ENCODE measurements around the gene ANXA5.

The ANXA5 gene

GRCh38 chr4:121736735-121737351 is 40.1 kb upstream of the ANXA5 start (continued):
- no peak for TF ChIP-seq ZNF23 (tag by site-specific recombination; IDR thresholded peaks at IDR 0.05; ENCODE audit: borderline replicate concordance)
- no peak for TF ChIP-seq ZNF426 (tag by site-specific recombination; IDR thresholded peaks at IDR 0.05)
- no peak for TF ChIP-seq ZBTB20 (tag by site-specific recombination; IDR thresholded peaks at IDR 0.05)
- no peak for TF ChIP-seq ZNF280C (tag by site-specific recombination; IDR thresholded peaks at IDR 0.05)
- no peak for TF ChIP-seq SP7 (tag by site-specific recombination; IDR thresholded peaks at IDR 0.05)
- TF ChIP-seq ZNF549 (tag by site-specific recombination; IDR thresholded peaks at IDR 0.05): no peak
- TF ChIP-seq ZNF510 (tag by site-specific recombination; IDR thresholded peaks at IDR 0.05; ENCODE audit: insufficient replicate concordance): no peak
- TF ChIP-seq ZNF596 (tag by site-specific recombination; IDR thresholded peaks at IDR 0.05): no peak
- no peak for TF ChIP-seq BCL11A (tag by site-specific recombination; IDR thresholded peaks at IDR 0.05; ENCODE audit: low read depth)

GRCh38 chr4:121734571-121734970 is 37.8 kb upstream of the ANXA5 start:
- Histone ChIP-seq H3K9me3 (ENCODE audit: control insufficient read depth, insufficient read depth, low read depth, low read length) (no peaks in the 10 kb centered on the region), H3K4me1 (ENCODE audit: control insufficient read depth, insufficient read depth, low read length) (no peaks in the 10 kb centered on the region), H3K4me3 (ENCODE audit: low read depth, low read length) (no peak overlapping the region), H3K36me3 (ENCODE audit: control insufficient read depth in 2 of 2, insufficient read depth in 1 of 2, low read length in 2 of 2) (no peaks in the 10 kb centered on the region), H3K27ac (ENCODE audit: extremely low read depth, low read depth, low read length) (no peak overlapping the region)
- ChIA-PET POLR2A (no interaction called here), CTCF (interaction anchor here (0.6 to 1.8 kb wide), 6 partner anchors 54 to 617 kb away, joined by 3 to 4 read pairs (median 3); no protein-coding TSS in a partner anchor)
- no peak for TF ChIP-seq ZNF600 (tag by site-specific recombination; IDR thresholded peaks at IDR 0.05)
- TF ChIP-seq ZNF274 (IDR thresholded peaks at IDR 0.05; ENCODE audit: low read length): no peak
- TF ChIP-seq ZNF274 (tag by site-specific recombination; IDR thresholded peaks at IDR 0.05; ENCODE audit: borderline replicate concordance): no peak
- no peak for TF ChIP-seq ZNF311 (tag by site-specific recombination; IDR thresholded peaks at IDR 0.05; ENCODE audit: borderline replicate concordance)
- TF ChIP-seq ZNF266 (tag by site-specific recombination; IDR thresholded peaks at IDR 0.05; ENCODE audit: low read depth): no peak
- no peak for TF ChIP-seq GFI1B (tag by site-specific recombination; IDR thresholded peaks at IDR 0.05)
- no peak for TF ChIP-seq MYNN (tag by site-specific recombination; IDR thresholded peaks at IDR 0.05; ENCODE audit: borderline replicate concordance)
- no peak for TF ChIP-seq ZNF510 (tag by site-specific recombination; IDR thresholded peaks at IDR 0.05; ENCODE audit: insufficient replicate concordance)
- TF ChIP-seq SP2 (tag by site-specific recombination; IDR thresholded peaks at IDR 0.05): no peak
- TF ChIP-seq ZNF555 (tag by site-specific recombination; conservative IDR thresholded peaks at IDR 0.05): no peak
- TF ChIP-seq ZNF596 (tag by site-specific recombination; IDR thresholded peaks at IDR 0.05): no peak
- no peak for TF ChIP-seq PRDM10 (tag by site-specific recombination; IDR thresholded peaks at IDR 0.05)

Measured in HEK293 (cell line).